CD1c-positive myeloid dendritic cell (primary cell): ENCODE results near the gene PPP2CA.
A peak's percentile ranks its signal among the peaks of the same experiment; 100 is the strongest.
"Not testable (repeated sequence)": the region's sequence is repeated elsewhere in the genome, so short reads cannot be mapped to it uniquely, and the experiment has no call there.

ENCODE experiments used
- DNase-seq: peaks from one replicate; pipeline ENCODE4 v3.0.0-alpha.2; 2016; ENCODE audit errors: extremely low spot score

The PPP2CA gene

GRCh38 chr5:134225780-134226440 lies at the start of gene PPP2CA:
Gene PPP2CA (minus strand): TSS chr5:134226073. CDS start chr5:134225861, 212 bp downstream.
- DNase-seq: peak; percentile 99

- DNase-seq: no peak
Measured at GRCh38 chr5:134273642-134274395, 47.9 kb upstream of the PPP2CA start.

- DNase-seq: no peak
Measured at GRCh38 chr5:134271059-134271458, 45.2 kb upstream of the PPP2CA start.

GRCh38 chr5:134268919-134269318 lies 43.0 kb upstream of the PPP2CA start:
- DNase-seq: no peak

GRCh38 chr5:134268019-134268601 lies 42.2 kb upstream of the PPP2CA start:
- no peak for DNase-seq

- DNase-seq: no peak
Measured at GRCh38 chr5:134267366-134268018, 41.6 kb upstream of the PPP2CA start.

GRCh38 chr5:134263801-134264200 lies 37.9 kb upstream of the PPP2CA start:
- DNase-seq: no peak

GRCh38 chr5:134262629-134263028 lies 36.8 kb upstream of the PPP2CA start:
- not testable (repeated sequence) for DNase-seq

- DNase-seq: no peak
Measured at GRCh38 chr5:134258896-134259295, 33.0 kb upstream of the PPP2CA start.

- no peak for DNase-seq
Measured at GRCh38 chr5:134257176-134257575, 31.3 kb upstream of the PPP2CA start.

GRCh38 chr5:134255418-134256150 lies 29.7 kb upstream of the PPP2CA start:
- no peak for DNase-seq

- not testable (repeated sequence) for DNase-seq
Measured at GRCh38 chr5:134253368-134254153, 27.7 kb upstream of the PPP2CA start.

- peak; percentile 37 for DNase-seq
Measured at GRCh38 chr5:134252671-134253070, 26.8 kb upstream of the PPP2CA start.

GRCh38 chr5:134250949-134251348 lies 25.1 kb upstream of the PPP2CA start:
- no peak for DNase-seq

- DNase-seq: peak; percentile 94
Measured at GRCh38 chr5:134249469-134250379, 23.9 kb upstream of the PPP2CA start.

GRCh38 chr5:134248256-134248655 lies 22.4 kb upstream of the PPP2CA start:
- DNase-seq: peak; percentile 63

GRCh38 chr5:134247428-134248224 lies 21.8 kb upstream of the PPP2CA start:
- DNase-seq: no peak

- DNase-seq: no peak
Measured at GRCh38 chr5:134246771-134247427, 21.0 kb upstream of the PPP2CA start.
